Measurements from ENCODE around the gene CTSZ. TPM values are rescaled to one million over a fixed set of nuclear protein-coding genes. Genes with fewer than 3 reads are reported as not detected.

CTSZ gene
- total RNA-seq, 1 donor from 2014 or later = 131 TPM

- Histone ChIP-seq H3K4me3 (peak overlapping the region; percentile 74), H3K9me3 (replicated peaks) (no peaks in the 10 kb centered on the region), H3K27ac (replicated peaks) (peak overlapping the region; percentile 91), H3K27me3 (ENCODE audit: low read depth) (no peaks in the 10 kb centered on the region), H3K4me1 (peaks cover 60% of the 10 kb centered on the region), H3K36me3 (peaks cover 16% of the 10 kb centered on the region)
- intact Hi-C loops (cut with micrococcal nuclease) = loop anchor here (10.0 kb wide), 1 partner anchor 78 kb away; no protein-coding TSS in a partner anchor
- DNase-seq = no peak
- TF ChIP-seq CTCF (IDR thresholded peaks at IDR 0.05; ENCODE audit: borderline replicate concordance) = no peak
Measured at GRCh38 chr20:58982406-58983114, 24.5 kb downstream of the CTSZ start.

GRCh38 chr20:58981628-58982364 is 25.3 kb downstream of the CTSZ start:
- Histone ChIP-seq H3K27me3 (ENCODE audit: low read depth) (no peaks in the 10 kb centered on the region), H3K36me3 (peaks cover 8% of the 10 kb centered on the region), H3K4me1 (peaks cover 60% of the 10 kb centered on the region), H3K4me3 (peak overlapping the region; percentile 74), H3K9me3 (replicated peaks) (peaks cover 2% of the 10 kb centered on the region), H3K27ac (replicated peaks) (peak overlapping the region; percentile 91)
- TF ChIP-seq CTCF (IDR thresholded peaks at IDR 0.05; ENCODE audit: borderline replicate concordance) = no peak
- intact Hi-C loops (cut with micrococcal nuclease) = loop anchor here (10.0 kb wide), 1 partner anchor 77 kb away; no protein-coding TSS in a partner anchor
- no peak for DNase-seq

- Histone ChIP-seq H3K36me3 (no peaks in the 10 kb centered on the region), H3K9me3 (replicated peaks) (peaks cover 10% of the 10 kb centered on the region), H3K4me3 (peak within 1 kb of the TSS; percentile 74), H3K27ac (replicated peaks) (peak within 1 kb of the TSS; percentile 91), H3K4me1 (peaks cover 51% of the 10 kb centered on the region), H3K27me3 (ENCODE audit: low read depth) (no peaks in the 10 kb centered on the region)
- no peak for TF ChIP-seq CTCF (IDR thresholded peaks at IDR 0.05; ENCODE audit: borderline replicate concordance)
- intact Hi-C loops (cut with micrococcal nuclease) = loop anchor here (10.0 kb wide), 1 partner anchor 76 kb away; no protein-coding TSS in a partner anchor
- DNase-seq = peak; percentile 89
Measured at GRCh38 chr20:58980711-58981627, 26.1 kb downstream of the CTSZ start, which contains the start of gene NELFCD. Gene NELFCD, plus strand, starts transcription at chr20:58981256. Its CDS starts 54 bp downstream, at chr20:58981310.

GRCh38 chr20:58978351-58979190 is 28.5 kb downstream of the CTSZ start:
- intact Hi-C loops (cut with micrococcal nuclease) = loop anchor here (10.0 kb wide), 1 partner anchor 54 kb away; no protein-coding TSS in a partner anchor
- Histone ChIP-seq H3K4me3 (no peak overlapping the region), H3K9me3 (replicated peaks) (peaks cover 29% of the 10 kb centered on the region), H3K27ac (replicated peaks) (no peak overlapping the region), H3K27me3 (ENCODE audit: low read depth) (no peaks in the 10 kb centered on the region), H3K4me1 (peaks cover 27% of the 10 kb centered on the region), H3K36me3 (no peaks in the 10 kb centered on the region)
- no peak for DNase-seq
- no peak for TF ChIP-seq CTCF (IDR thresholded peaks at IDR 0.05; ENCODE audit: borderline replicate concordance)

Data from left ventricle myocardium inferior (tissue), 1 donor.